GM21390 (cell line): Measurements from ENCODE around the gene NEDD4L.

Experiments
- ATAC-seq: cut with Tn5 transposase; IDR thresholded peaks from one replicate; pipeline ENCODE4 v1.9.1; 2021; ENCODE audit not compliant: unreplicated experiment

The NEDD4L gene

GRCh38 chr18:58337686-58338085 is 293.7 kb downstream of the NEDD4L start:
- ATAC-seq, result no peak

GRCh38 chr18:58338141-58338540 is 294.1 kb downstream of the NEDD4L start:
- ATAC-seq, result no peak

- ATAC-seq, result no peak
These were observed 295.1 kb downstream of the NEDD4L start for GRCh38 chr18:58338961-58339592.

- ATAC-seq, result no peak
These were observed 295.9 kb downstream of the NEDD4L start for GRCh38 chr18:58339890-58340289.

GRCh38 chr18:58341916-58342315 is 297.9 kb downstream of the NEDD4L start:
- no peak for ATAC-seq

GRCh38 chr18:58344080-58344670 is 300.1 kb downstream of the NEDD4L start:
- no peak for ATAC-seq

- ATAC-seq, result no peak
These were observed 300.9 kb downstream of the NEDD4L start for GRCh38 chr18:58344861-58345463.

GRCh38 chr18:58345875-58346274 is 301.8 kb downstream of the NEDD4L start:
- no peak for ATAC-seq

- ATAC-seq, result no peak
These were observed 303.1 kb downstream of the NEDD4L start for GRCh38 chr18:58347135-58347534.

- ATAC-seq, result no peak
These were observed 304.5 kb downstream of the NEDD4L start for GRCh38 chr18:58348517-58348916.

- ATAC-seq, result no peak
These were observed 304.9 kb downstream of the NEDD4L start for GRCh38 chr18:58348951-58349350.

- no peak for ATAC-seq
These were observed 305.6 kb downstream of the NEDD4L start for GRCh38 chr18:58349650-58350049.

GRCh38 chr18:58350526-58350925 is 306.5 kb downstream of the NEDD4L start:
- no peak for ATAC-seq

GRCh38 chr18:58351776-58352175 is 307.8 kb downstream of the NEDD4L start:
- ATAC-seq, result no peak

GRCh38 chr18:58353581-58353980 is 309.6 kb downstream of the NEDD4L start:
- ATAC-seq, result no peak

- no peak for ATAC-seq
These were observed 310.0 kb downstream of the NEDD4L start for GRCh38 chr18:58354051-58354450.

- no peak for ATAC-seq
These were observed 310.8 kb downstream of the NEDD4L start for GRCh38 chr18:58354791-58355190.

- ATAC-seq, result no peak
These were observed 311.2 kb downstream of the NEDD4L start for GRCh38 chr18:58355243-58355642.

- ATAC-seq, result no peak
These were observed 315.2 kb downstream of the NEDD4L start for GRCh38 chr18:58359218-58359617.

GRCh38 chr18:58359620-58360019 is 315.6 kb downstream of the NEDD4L start:
- no peak for ATAC-seq

GRCh38 chr18:58360324-58360723 is 316.3 kb downstream of the NEDD4L start:
- no peak for ATAC-seq

- ATAC-seq, result no peak
These were observed 317.2 kb downstream of the NEDD4L start for GRCh38 chr18:58361212-58361611.
